ENCODE data around the gene TMEM212. TPM values are rescaled to one million over a fixed set of nuclear protein-coding genes. Genes with fewer than 3 reads are reported as not detected.

TMEM212 gene
- total and polyA plus RNA-seq, 2 of the 13 experiments (the other 11 are each of a cell fraction or from before 2014, with no cell fraction given) = not detected

DNA sequence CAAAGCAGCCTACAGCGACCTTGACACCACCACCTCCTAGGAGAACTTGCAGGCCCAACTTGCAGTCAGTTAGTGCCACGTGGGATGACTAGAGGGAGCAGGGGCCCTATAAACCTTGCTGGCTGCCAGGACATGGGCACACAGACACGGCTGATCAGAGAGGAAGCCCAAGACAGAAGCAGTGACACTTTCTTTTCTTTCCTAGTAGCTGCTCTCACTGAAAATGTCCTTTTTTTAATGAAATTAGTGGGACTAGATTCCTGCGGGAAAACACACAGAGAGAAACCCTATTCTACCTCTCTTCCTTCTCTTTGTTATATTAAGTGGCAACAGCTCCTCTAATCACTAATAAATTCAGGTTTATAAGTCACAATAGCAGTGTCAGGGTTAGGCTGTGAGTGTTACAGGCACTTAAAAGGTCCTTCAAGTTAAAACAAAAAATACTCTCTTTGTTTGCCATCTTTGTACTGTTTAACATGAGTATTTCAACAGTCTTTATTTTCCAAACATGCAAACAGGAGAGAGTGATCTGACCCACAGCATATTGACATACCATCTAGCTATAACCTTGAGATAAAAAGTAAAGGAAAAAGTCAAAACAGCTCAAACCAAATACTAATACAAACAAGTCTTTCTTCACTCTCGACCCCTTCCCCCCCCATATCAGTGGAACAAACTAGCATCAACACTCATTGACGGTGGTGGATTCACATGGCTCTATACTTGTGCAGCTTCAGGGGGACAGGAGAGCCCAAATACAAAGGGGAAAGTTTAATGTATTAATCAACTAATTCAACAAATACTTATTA lies 2.1 kb upstream of the TMEM212 start (continued):
- TF ChIP-seq FOXO1 (CRISPR knock-in tag; IDR thresholded peaks at IDR 0.05) (peak; percentile 99), POGZ (CRISPR knock-in tag; IDR thresholded peaks at IDR 0.05) (peak; percentile 79), SRF (IDR thresholded peaks at IDR 0.05; ENCODE audit: low read depth, low read length) (peak; percentile 1; the same call in 1 of the 2 replicates), PRPF4 (IDR thresholded peaks at IDR 0.05; ENCODE audit: low read depth, low read length, poor library complexity, severe bottlenecking) (peak; percentile 18), ZNF605 (CRISPR knock-in tag; IDR thresholded peaks at IDR 0.05) (peak; percentile 43; the same call in 1 of the 2 replicates), TAF1 (CRISPR knock-in tag; IDR thresholded peaks at IDR 0.05) (peak; percentile 56; the same call in 1 of the 2 replicates), ZFP1 (CRISPR knock-in tag; IDR thresholded peaks at IDR 0.05) (peak; percentile 83; the same call in 1 of the 2 replicates), NCOA1 (CRISPR knock-in tag; IDR thresholded peaks at IDR 0.05) (peak; percentile 99), POLR2A (IDR thresholded peaks at IDR 0.05; ENCODE audit: insufficient read depth in 1 of 2, low read depth in 2 of 2, low read length in 2 of 2) (peak in 1 of 2 experiments; percentile 49; a peak in 3 of 4 replicates), SOX6 (IDR thresholded peaks at IDR 0.05) (no peak), SOX6 (CRISPR knock-in tag; IDR thresholded peaks at IDR 0.05) (peak; percentile 97), ZNF607 (CRISPR knock-in tag; IDR thresholded peaks at IDR 0.05; ENCODE audit: borderline replicate concordance) (peak; percentile 56; the same call in 1 of the 2 replicates), HMG20A (CRISPR knock-in tag; IDR thresholded peaks at IDR 0.05; ENCODE audit: borderline replicate concordance) (peak; percentile 97; the same call in 1 of the 2 replicates), EHMT2 (IDR thresholded peaks at IDR 0.05; ENCODE audit: borderline replicate concordance, low read depth, low read length) (0 out of 2 replicates have a peak, but pooled peaks have one; percentile 7), ZNF253 (CRISPR knock-in tag; IDR thresholded peaks at IDR 0.05; ENCODE audit: borderline replicate concordance) (no peak), ZNF224 (CRISPR knock-in tag; IDR thresholded peaks at IDR 0.05) (no peak)
- TF ChIP-seq, protein P1, sequence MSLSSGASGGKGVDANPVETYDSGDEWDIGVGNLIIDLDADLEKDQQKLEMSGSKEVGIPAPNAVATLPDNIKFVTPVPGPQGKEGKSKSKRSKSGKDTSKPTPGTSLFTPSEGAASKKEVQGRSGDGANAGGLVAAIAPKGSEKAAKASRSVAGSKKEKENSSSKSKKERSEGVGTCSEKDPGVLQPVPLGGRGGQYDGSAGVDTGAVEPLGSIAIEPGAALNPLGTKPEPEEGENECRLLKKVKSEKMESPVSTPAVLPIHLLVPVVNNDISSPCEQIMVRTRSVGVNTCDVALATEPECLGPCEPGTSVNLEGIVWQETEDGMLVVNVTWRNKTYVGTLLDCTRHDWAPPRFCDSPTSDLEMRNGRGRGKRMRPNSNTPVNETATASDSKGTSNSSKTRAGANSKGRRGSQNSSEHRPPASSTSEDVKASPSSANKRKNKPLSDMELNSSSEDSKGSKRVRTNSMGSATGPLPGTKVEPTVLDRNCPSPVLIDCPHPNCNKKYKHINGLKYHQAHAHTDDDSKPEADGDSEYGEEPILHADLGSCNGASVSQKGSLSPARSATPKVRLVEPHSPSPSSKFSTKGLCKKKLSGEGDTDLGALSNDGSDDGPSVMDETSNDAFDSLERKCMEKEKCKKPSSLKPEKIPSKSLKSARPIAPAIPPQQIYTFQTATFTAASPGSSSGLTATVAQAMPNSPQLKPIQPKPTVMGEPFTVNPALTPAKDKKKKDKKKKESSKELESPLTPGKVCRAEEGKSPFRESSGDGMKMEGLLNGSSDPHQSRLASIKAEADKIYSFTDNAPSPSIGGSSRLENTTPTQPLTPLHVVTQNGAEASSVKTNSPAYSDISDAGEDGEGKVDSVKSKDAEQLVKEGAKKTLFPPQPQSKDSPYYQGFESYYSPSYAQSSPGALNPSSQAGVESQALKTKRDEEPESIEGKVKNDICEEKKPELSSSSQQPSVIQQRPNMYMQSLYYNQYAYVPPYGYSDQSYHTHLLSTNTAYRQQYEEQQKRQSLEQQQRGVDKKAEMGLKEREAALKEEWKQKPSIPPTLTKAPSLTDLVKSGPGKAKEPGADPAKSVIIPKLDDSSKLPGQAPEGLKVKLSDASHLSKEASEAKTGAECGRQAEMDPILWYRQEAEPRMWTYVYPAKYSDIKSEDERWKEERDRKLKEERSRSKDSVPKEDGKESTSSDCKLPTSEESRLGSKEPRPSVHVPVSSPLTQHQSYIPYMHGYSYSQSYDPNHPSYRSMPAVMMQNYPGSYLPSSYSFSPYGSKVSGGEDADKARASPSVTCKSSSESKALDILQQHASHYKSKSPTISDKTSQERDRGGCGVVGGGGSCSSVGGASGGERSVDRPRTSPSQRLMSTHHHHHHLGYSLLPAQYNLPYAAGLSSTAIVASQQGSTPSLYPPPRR (CRISPR knock-in tag; IDR thresholded peaks at IDR 0.05; ENCODE audit: borderline replicate concordance) = peak; percentile 98
- TF ChIP-seq, protein P2, sequence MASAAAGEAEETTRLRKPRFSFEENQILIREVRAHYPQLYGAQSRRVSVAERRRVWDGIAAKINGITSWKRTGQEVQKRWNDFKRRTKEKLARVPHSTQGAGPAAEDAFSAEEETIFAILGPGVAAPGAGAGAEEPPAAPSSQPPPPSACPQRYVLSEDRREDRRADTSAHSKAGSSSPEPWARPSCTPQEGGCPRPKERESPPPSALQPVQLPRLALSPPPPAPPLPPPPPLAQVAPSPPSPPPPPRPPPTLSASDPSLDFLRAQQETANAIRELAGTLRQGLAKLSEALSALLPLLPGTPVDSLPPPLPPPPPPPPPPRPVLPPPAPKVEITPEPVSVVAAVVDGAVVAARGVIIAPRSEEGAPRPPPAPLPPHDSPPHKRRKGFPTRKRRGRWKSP (CRISPR knock-in tag; IDR thresholded peaks at IDR 0.05) = peak; percentile 57; the same call in 1 of the 2 replicates
- TF ChIP-seq, protein P3, sequence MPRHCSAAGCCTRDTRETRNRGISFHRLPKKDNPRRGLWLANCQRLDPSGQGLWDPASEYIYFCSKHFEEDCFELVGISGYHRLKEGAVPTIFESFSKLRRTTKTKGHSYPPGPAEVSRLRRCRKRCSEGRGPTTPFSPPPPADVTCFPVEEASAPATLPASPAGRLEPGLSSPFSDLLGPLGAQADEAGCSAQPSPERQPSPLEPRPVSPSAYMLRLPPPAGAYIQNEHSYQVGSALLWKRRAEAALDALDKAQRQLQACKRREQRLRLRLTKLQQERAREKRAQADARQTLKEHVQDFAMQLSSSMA (CRISPR knock-in tag; IDR thresholded peaks at IDR 0.05) = no peak
- TF ChIP-seq, protein P4, sequence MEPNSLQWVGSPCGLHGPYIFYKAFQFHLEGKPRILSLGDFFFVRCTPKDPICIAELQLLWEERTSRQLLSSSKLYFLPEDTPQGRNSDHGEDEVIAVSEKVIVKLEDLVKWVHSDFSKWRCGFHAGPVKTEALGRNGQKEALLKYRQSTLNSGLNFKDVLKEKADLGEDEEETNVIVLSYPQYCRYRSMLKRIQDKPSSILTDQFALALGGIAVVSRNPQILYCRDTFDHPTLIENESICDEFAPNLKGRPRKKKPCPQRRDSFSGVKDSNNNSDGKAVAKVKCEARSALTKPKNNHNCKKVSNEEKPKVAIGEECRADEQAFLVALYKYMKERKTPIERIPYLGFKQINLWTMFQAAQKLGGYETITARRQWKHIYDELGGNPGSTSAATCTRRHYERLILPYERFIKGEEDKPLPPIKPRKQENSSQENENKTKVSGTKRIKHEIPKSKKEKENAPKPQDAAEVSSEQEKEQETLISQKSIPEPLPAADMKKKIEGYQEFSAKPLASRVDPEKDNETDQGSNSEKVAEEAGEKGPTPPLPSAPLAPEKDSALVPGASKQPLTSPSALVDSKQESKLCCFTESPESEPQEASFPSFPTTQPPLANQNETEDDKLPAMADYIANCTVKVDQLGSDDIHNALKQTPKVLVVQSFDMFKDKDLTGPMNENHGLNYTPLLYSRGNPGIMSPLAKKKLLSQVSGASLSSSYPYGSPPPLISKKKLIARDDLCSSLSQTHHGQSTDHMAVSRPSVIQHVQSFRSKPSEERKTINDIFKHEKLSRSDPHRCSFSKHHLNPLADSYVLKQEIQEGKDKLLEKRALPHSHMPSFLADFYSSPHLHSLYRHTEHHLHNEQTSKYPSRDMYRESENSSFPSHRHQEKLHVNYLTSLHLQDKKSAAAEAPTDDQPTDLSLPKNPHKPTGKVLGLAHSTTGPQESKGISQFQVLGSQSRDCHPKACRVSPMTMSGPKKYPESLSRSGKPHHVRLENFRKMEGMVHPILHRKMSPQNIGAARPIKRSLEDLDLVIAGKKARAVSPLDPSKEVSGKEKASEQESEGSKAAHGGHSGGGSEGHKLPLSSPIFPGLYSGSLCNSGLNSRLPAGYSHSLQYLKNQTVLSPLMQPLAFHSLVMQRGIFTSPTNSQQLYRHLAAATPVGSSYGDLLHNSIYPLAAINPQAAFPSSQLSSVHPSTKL (CRISPR knock-in tag; IDR thresholded peaks at IDR 0.05) = peak; percentile 96

Measured in HepG2 (cell line).